ENCODE data around the gene PRICKLE1.
A peak's percentile ranks its signal among the peaks of the same experiment; 100 is the strongest.

The PRICKLE1 gene

GRCh38 chr12:42586268-42586667 is 3.3 kb downstream of the PRICKLE1 start:
- Histone ChIP-seq H3K27ac (replicated peaks) (no peak overlapping the region), H3K4me3 (replicated peaks; ENCODE audit: insufficient read depth, low read length) (no peak overlapping the region), H3K27me3 (ENCODE audit: insufficient read depth, poor library complexity, severe bottlenecking) (peaks cover 32% of the 10 kb centered on the region)
- no peak for DNase-seq (ENCODE audit: low read depth in 1 of 2, low spot score in 1 of 2)
- TF ChIP-seq CTCF (IDR thresholded peaks at IDR 0.05; ENCODE audit: insufficient read depth, low read length), result no peak
- TF ChIP-seq REST (IDR thresholded peaks at IDR 0.05; ENCODE audit: insufficient replicate concordance, low read depth), result no peak
- no peak for TF ChIP-seq GABPA (IDR thresholded peaks at IDR 0.05; ENCODE audit: low read depth)
- TF ChIP-seq POLR2AphosphoS5 (IDR thresholded peaks at IDR 0.05; ENCODE audit: low read depth), result no peak
- no peak for TF ChIP-seq SPI1 (IDR thresholded peaks at IDR 0.05; ENCODE audit: borderline replicate concordance, low read depth)

GRCh38 chr12:42585841-42586216 is 3.7 kb downstream of the PRICKLE1 start:
- Histone ChIP-seq H3K27ac (replicated peaks) (no peak overlapping the region), H3K4me3 (replicated peaks; ENCODE audit: insufficient read depth, low read length) (no peak overlapping the region), H3K27me3 (ENCODE audit: insufficient read depth, poor library complexity, severe bottlenecking) (peaks cover 31% of the 10 kb centered on the region)
- peak in 1 of 2 experiments; percentile 51 for DNase-seq (ENCODE audit: low read depth in 1 of 2, low spot score in 1 of 2)
- no peak for TF ChIP-seq GABPA (IDR thresholded peaks at IDR 0.05; ENCODE audit: low read depth)

GRCh38 chr12:42585154-42585840 is 4.2 kb downstream of the PRICKLE1 start:
- DNase-seq (ENCODE audit: low read depth in 1 of 2, low spot score in 1 of 2), result no peak
- Histone ChIP-seq H3K4me3 (replicated peaks; ENCODE audit: insufficient read depth, low read length) (no peak overlapping the region), H3K27me3 (ENCODE audit: insufficient read depth, poor library complexity, severe bottlenecking) (peaks cover 28% of the 10 kb centered on the region), H3K27ac (replicated peaks) (no peak overlapping the region)
- no peak for TF ChIP-seq POLR2AphosphoS5 (IDR thresholded peaks at IDR 0.05; ENCODE audit: low read depth)
- TF ChIP-seq REST (IDR thresholded peaks at IDR 0.05; ENCODE audit: insufficient replicate concordance, low read depth), result no peak
- TF ChIP-seq CTCF (IDR thresholded peaks at IDR 0.05; ENCODE audit: insufficient read depth, low read length), result no peak

GRCh38 chr12:42584651-42585111 is 4.9 kb downstream of the PRICKLE1 start:
- peaks cover 25% of the 10 kb centered on the region for H3K27me3 ChIP-seq (ENCODE audit: insufficient read depth, poor library complexity, severe bottlenecking)
- H3K27ac ChIP-seq (replicated peaks), result no peak overlapping the region
- H3K4me3 ChIP-seq (replicated peaks; ENCODE audit: insufficient read depth, low read length), result no peak overlapping the region
- no peak for TF ChIP-seq SPI1 (IDR thresholded peaks at IDR 0.05; ENCODE audit: borderline replicate concordance, low read depth)
- no peak for TF ChIP-seq POLR2AphosphoS5 (IDR thresholded peaks at IDR 0.05; ENCODE audit: low read depth)
- no peak for TF ChIP-seq REST (IDR thresholded peaks at IDR 0.05; ENCODE audit: insufficient replicate concordance, low read depth)
- TF ChIP-seq CTCF (IDR thresholded peaks at IDR 0.05; ENCODE audit: insufficient read depth, low read length), result no peak
- no peak for DNase-seq (ENCODE audit: low read depth in 1 of 2, low spot score in 1 of 2)

Data from HL-60 (cell line).